RKO (cell line): ENCODE data around the gene MICAL3.
"Not testable (repeated sequence)": the region's sequence is repeated elsewhere in the genome, so short reads cannot be mapped to it uniquely, and the experiment has no call there.

Source experiments
- DNase-seq: peaks from one replicate; pipeline ENCODE4 v3.0.0-alpha.2; 2016; ENCODE audit warnings: low spot score

Gene MICAL3

GRCh38 chr22:17953147-17953546 lies 71.2 kb downstream of the MICAL3 start:
- no peak for DNase-seq

GRCh38 chr22:17952273-17952801 lies 72.0 kb downstream of the MICAL3 start:
- no peak for DNase-seq

GRCh38 chr22:17951315-17951714 lies 73.0 kb downstream of the MICAL3 start:
- no peak for DNase-seq

- DNase-seq = no peak
These were observed 73.6 kb downstream of the MICAL3 start for GRCh38 chr22:17950651-17951214.

- no peak for DNase-seq
These were observed 74.5 kb downstream of the MICAL3 start for GRCh38 chr22:17949642-17950473.

GRCh38 chr22:17948101-17948500 lies 76.3 kb downstream of the MICAL3 start:
- DNase-seq = no peak

GRCh38 chr22:17946662-17947367 lies 77.5 kb downstream of the MICAL3 start:
- DNase-seq = no peak

- no peak for DNase-seq
These were observed 78.3 kb downstream of the MICAL3 start for GRCh38 chr22:17945888-17946648.

GRCh38 chr22:17945156-17945887 lies 79.0 kb downstream of the MICAL3 start:
- DNase-seq = no peak

- DNase-seq = no peak
These were observed 80.1 kb downstream of the MICAL3 start for GRCh38 chr22:17944256-17944655.

GRCh38 chr22:17943533-17944249 lies 80.7 kb downstream of the MICAL3 start:
- no peak for DNase-seq

GRCh38 chr22:17942721-17943120 lies 81.6 kb downstream of the MICAL3 start:
- no peak for DNase-seq

- DNase-seq = no peak
These were observed 82.6 kb downstream of the MICAL3 start for GRCh38 chr22:17941471-17942406.

- no peak for DNase-seq
These were observed 84.8 kb downstream of the MICAL3 start for GRCh38 chr22:17939579-17939978.

- DNase-seq = no peak
These were observed 85.3 kb downstream of the MICAL3 start for GRCh38 chr22:17939011-17939410.

GRCh38 chr22:17938484-17938924 lies 85.9 kb downstream of the MICAL3 start:
- no peak for DNase-seq

- not testable (repeated sequence) for DNase-seq
These were observed 91.9 kb downstream of the MICAL3 start for GRCh38 chr22:17932457-17932856.

GRCh38 chr22:17931400-17931825 lies 92.9 kb downstream of the MICAL3 start:
- no peak for DNase-seq
